ENCODE measurements around the gene FAM25A. TPM values are rescaled to one million over a fixed set of nuclear protein-coding genes. Genes with fewer than 3 reads are reported as not detected.
"Not testable (repeated sequence)": the region's sequence is repeated elsewhere in the genome, so short reads cannot be mapped to it uniquely, and the experiment has no call there.

The FAM25A gene
- total RNA-seq, 6 donors from 2014 or later: not detected

DNA sequence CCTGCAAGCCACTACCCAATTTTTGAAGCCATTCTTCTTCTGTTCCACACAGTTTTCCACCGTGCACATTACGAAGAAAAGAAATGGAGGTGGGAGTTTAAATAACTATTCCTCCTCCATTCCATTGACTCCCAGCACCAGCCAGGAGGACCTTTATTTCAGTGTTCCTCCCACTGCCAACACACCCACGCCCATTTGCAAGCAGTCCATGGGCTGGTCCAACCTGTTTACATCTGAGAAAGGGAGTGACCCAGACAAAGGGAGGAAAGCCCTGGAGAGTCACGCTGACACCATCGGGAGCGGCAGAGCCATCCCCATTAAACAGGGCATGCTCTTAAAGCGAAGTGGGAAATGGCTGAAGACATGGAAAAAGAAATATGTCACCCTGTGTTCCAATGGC is 11.8 kb upstream of the FAM25A start:
- ATAC-seq (ENCODE audit: low FRiP score in 2 of 2); DNase-seq; H3K4me1 ChIP-seq; H3K27me3 ChIP-seq; H3K4me3 ChIP-seq; H3K9me3 ChIP-seq; H3K36me3 ChIP-seq; H3K27ac ChIP-seq: not testable (repeated sequence)
- 85 to 93% methylated on average over 7 of the region's 7 CpGs for WGBS, 2 donors

- 95 to 96% methylated on average over 11 to 17 of the region's 18 CpGs for WGBS, 2 donors
- not testable (repeated sequence) for H3K27ac ChIP-seq; H3K27me3 ChIP-seq; ATAC-seq (ENCODE audit: low FRiP score in 2 of 2); H3K36me3 ChIP-seq; H3K4me1 ChIP-seq; H3K4me3 ChIP-seq; H3K9me3 ChIP-seq
- peak in 1 of 2 donors; percentile 43 for DNase-seq
These were observed 10.9 kb upstream of the FAM25A start for GRCh38 chr10:87009134-87009696.

GRCh38 chr10:87013528-87013927 is 6.6 kb upstream of the FAM25A start:
- not testable (repeated sequence) for H3K4me1 ChIP-seq; H3K4me3 ChIP-seq; H3K27me3 ChIP-seq; DNase-seq; H3K36me3 ChIP-seq; H3K9me3 ChIP-seq; ATAC-seq (ENCODE audit: low FRiP score in 2 of 2); H3K27ac ChIP-seq
- 23 to 24% methylated on average over 3 of the region's 3 CpGs for whole genome bisulfite sequencing, 2 donors

DNA sequence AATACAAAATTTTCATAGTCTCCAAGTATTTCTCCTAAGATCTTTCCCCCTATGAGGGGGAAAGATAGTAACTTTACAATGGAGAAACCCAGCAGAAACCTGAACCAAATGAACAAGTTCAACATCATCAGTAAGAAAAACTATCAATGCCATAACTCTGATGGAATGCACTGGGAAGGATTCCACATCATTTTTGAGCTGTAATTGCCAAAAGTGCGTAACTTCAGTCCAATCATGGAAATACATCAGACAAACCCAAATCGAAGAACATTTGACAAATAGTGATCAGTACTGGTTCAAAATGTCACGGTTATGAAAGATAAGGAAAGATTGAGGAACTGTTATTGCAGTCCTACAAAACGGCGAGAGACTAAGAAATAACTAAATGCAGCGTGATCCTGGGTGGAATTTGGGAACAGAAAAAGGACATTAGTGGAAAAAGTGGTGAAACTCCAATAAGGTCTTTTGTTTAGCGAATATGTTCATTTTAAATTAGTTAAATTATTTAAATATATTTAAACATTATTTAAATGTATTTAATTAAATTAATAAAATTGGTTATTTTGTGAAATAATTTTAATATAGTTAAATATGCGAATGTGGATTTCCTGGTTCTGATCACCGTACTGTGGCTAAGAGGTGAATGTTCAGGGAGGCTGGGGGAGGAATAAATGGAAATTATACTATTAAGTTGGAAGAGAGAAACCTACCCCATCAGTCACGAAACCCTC is 4.9 kb upstream of the FAM25A start:
- not testable (repeated sequence) for ATAC-seq (ENCODE audit: low FRiP score in 2 of 2); H3K27me3 ChIP-seq; H3K9me3 ChIP-seq; DNase-seq; H3K36me3 ChIP-seq; H3K27ac ChIP-seq; H3K4me1 ChIP-seq; H3K4me3 ChIP-seq
- WGBS, 2 donors: 76 to 80% methylated on average over 10 of the region's 10 CpGs

DNA sequence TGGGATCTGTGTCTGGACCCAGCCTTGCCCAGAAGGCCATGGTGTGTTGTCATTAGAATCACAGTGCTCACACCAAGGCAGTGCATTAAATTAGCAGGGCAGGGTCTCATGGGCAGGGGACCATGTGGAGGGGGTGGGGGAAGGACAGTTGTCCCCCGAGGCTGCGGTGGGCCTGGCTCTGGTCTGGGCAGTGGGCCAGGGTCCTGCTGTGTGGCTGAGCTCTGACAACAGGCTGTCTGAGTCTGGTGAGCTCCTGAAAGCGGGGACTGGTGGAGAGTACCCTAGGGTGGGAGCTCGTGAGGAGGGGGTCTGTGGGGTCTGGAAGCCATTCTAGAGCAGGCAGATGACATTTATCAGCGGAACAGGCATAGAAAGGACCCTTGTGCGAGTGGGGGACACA is 2.0 kb upstream of the FAM25A start:
- not testable (repeated sequence) for H3K9me3 ChIP-seq; ATAC-seq (ENCODE audit: low FRiP score in 2 of 2); DNase-seq; H3K27ac ChIP-seq; H3K4me1 ChIP-seq; H3K36me3 ChIP-seq; H3K4me3 ChIP-seq; H3K27me3 ChIP-seq
- 78 to 90% methylated on average over 6 of the region's 6 CpGs for WGBS, 2 donors

DNA sequence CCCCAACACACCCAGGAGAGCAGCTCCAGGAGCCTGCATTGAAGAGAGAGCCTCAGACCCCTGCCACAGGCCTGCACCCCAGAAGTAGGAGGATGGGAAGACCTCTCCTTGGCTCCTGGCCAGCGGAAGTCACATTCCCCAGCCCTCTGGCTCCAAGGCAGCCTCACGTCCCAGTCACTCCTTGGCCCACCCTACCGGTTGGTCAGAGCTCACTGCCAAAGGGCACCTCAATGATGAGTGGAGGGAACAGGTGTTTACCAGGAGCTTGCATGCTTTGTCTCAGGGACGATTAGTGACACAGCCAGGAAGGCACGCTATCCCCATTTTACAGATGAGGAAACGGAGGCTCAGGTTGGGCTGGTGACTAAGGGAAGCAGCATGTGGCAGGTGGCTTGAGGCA is 1.0 kb upstream of the FAM25A start:
- WGBS, 2 donors: 67 to 83% methylated on average over 1 to 5 of the region's 6 CpGs
- H3K27me3 ChIP-seq; ATAC-seq (ENCODE audit: low FRiP score in 2 of 2); H3K36me3 ChIP-seq; H3K4me3 ChIP-seq; H3K4me1 ChIP-seq; H3K9me3 ChIP-seq; H3K27ac ChIP-seq; DNase-seq: not testable (repeated sequence)

- not testable (repeated sequence) for H3K27me3 ChIP-seq; H3K36me3 ChIP-seq; DNase-seq; H3K9me3 ChIP-seq; H3K4me3 ChIP-seq; ATAC-seq (ENCODE audit: low FRiP score in 2 of 2); H3K27ac ChIP-seq; H3K4me1 ChIP-seq
- 86% methylated on average over 1 of the region's 1 CpG; no CpG with 5 or more reads in 1 of the 2 donors for whole genome bisulfite sequencing, 2 donors
These were observed 590 bp upstream of the FAM25A start for GRCh38 chr10:87019504-87019903.

- H3K36me3 ChIP-seq; DNase-seq; H3K27me3 ChIP-seq; ATAC-seq (ENCODE audit: low FRiP score in 2 of 2); H3K4me1 ChIP-seq; H3K27ac ChIP-seq; H3K9me3 ChIP-seq; H3K4me3 ChIP-seq: not testable (repeated sequence)
- 58 to 74% methylated on average over 4 to 5 of the region's 5 CpGs for WGBS, 2 donors
These were observed 5.3 kb downstream of the FAM25A start for GRCh38 chr10:87025285-87025958.

GRCh38 chr10:87026747-87027508 is 6.8 kb downstream of the FAM25A start:
- not testable (repeated sequence) for ATAC-seq (ENCODE audit: low FRiP score in 2 of 2); H3K9me3 ChIP-seq
- WGBS, 2 donors: 86 to 89% methylated on average over 13 to 15 of the region's 17 CpGs

DNA sequence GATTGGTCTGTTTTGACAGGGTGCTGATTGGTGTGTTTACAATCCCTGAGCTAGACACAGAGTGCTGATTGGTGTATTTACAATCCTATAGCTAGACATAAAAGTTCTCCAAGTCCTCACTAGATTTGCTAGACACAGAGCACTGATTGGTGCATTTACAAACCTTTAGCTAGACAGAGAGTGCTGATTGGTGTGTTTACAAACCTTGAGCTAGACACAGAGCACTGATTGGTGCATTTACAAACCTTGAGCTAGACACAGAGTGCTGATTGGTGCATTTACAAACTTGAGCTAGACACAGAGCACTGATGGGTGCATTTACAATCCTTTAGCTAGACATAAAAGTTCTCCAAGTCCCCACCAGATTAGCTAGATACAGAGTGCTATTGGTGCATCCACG is 10.3 kb downstream of the FAM25A start:
- not testable (repeated sequence) for ATAC-seq (ENCODE audit: low FRiP score in 2 of 2); H3K9me3 ChIP-seq; DNase-seq; H3K27me3 ChIP-seq; H3K27ac ChIP-seq; H3K4me1 ChIP-seq; H3K4me3 ChIP-seq; H3K36me3 ChIP-seq
- WGBS, 2 donors: 74 to 83% methylated on average over 1 of the region's 1 CpG

More at GRCh38 chr10:87026747-87027508, 6.8 kb downstream of the FAM25A start:
- H3K27ac ChIP-seq, H3K4me1 ChIP-seq, H3K4me3 ChIP-seq, H3K27me3 ChIP-seq, H3K36me3 ChIP-seq: not testable (repeated sequence)
- peak in 1 of 2 donors; percentile 57 for DNase-seq
